GM19372 (cell line): Measurements from ENCODE around the gene CLSTN2.
"Not testable (repeated sequence)": the region's sequence is repeated elsewhere in the genome, so short reads cannot be mapped to it uniquely, and the experiment has no call there.

Experiments used
- ATAC-seq: cut with Tn5 transposase; IDR thresholded peaks from one replicate; pipeline ENCODE4 v1.9.1; 2021; ENCODE audit warnings: mild to moderate bottlenecking, low read depth, moderate library complexity; ENCODE audit not compliant: unreplicated experiment

CLSTN2 gene

DNA sequence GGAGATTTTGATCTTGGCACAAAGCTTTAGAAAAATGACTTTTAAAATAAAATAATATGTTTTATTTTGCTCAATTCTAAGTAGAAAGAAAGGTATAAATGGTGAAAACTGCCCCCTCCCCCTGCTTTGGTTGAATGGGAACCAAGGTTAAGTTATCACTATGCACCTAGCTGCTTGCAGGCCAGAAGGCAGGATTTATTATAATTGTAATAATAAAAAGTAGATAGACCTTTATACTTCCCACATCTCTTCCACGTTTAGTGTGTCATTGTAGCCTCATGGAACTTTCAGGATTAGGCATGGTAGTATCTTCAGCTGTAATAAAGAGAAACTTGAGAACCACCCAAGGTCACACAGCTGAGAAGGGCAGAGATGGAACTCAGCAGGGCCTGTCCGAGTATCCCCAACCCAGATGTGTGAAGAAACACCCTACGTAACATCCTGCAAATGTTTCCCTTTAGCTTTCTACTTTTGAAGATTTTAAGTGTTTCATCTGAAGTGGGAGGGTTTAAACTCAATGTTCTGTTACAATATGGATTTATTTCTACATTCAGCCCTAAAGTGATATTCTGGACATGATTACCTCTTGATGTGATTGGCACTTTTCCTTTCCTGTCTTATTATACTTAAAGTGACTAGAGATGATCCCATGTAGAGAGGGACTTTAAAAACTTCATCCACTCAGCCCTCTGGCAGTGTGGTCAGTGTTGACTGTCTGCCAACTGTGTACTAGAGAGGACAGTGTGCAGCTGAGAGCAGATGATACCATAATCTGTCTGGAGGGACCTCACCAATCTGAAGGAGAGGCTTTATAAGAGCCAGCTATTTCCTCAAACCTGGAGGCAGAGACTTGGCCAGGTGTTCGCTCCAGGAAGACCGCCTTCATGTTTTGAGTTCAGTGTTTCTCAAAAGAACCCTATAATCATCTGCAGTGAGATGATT is 460.4 kb downstream of the CLSTN2 start:
- ATAC-seq, result no peak

DNA sequence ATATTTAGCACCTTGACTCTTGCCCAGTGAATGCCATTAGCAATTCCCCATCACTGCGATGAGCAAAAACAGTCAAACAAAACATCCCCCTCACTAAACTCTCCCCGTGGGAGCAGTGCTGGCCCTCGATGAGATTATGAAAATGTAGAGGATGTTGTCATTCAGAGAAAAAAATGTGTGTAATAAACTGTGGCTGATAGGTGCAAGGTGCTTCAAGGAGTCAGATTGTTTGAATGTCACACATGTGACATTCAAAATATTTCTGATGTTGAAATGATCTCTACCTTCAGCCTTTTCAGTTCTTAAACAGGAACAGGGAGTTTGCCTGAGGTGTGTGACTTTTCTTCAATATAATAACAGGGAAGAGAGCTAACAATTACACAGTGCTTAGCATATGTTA is 461.1 kb downstream of the CLSTN2 start:
- no peak for ATAC-seq

DNA sequence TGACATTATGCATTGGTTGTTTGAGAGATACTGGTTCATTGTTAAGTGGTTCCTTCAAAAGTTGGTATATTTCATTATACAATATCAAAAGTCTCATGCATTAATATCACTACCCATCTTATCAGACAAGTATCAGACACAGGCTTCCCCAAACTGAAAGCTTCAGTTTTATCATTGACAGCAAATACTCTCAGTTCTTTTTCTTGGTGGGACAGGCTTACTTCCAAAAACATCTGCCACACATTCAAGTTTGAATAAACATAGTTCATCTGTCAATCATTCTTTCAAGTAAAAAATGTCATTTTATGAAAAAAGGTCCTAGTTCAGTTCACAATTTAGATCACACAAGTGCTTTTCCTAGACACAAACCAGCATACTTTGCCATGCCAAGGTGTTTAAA is 462.9 kb downstream of the CLSTN2 start:
- ATAC-seq, result no peak

DNA sequence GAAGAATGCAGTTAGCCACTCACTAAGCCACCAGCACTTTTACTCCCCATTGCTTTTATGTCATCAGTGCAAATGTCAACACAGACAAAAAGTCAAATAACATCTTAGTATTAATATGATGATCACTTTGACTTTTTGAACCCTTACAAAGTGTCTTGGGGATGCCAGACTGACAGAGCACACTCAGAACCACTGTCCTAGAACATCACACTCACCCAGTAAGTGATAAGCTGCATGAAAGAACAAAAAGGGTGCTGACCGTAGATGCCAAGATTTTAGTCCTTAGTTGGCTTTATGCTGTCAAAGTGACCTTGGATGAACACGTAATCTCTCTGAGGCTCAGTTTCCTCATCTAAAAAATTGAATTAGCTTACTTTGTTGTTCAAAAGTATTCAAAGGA is 463.4 kb downstream of the CLSTN2 start:
- ATAC-seq, result no peak

DNA sequence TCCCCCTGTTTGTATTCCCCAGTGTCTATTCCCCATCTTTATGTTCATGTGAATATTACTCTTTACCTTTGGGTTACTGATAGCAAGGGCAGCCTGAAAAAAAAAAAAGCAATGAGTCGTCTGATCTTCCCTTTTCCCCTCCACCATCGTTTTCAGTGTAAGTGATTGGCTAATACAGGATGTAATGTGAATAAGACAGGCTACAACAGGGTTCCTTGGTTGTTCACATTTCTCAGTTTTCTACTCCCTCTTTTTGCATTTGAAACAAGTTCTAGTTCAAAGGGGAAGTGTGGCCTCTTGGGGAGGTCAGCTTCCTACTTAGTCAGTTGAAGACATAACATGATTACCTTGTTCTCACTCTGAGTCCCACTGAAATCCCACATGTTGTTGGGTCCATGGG is 464.9 kb downstream of the CLSTN2 start:
- ATAC-seq, result no peak

DNA sequence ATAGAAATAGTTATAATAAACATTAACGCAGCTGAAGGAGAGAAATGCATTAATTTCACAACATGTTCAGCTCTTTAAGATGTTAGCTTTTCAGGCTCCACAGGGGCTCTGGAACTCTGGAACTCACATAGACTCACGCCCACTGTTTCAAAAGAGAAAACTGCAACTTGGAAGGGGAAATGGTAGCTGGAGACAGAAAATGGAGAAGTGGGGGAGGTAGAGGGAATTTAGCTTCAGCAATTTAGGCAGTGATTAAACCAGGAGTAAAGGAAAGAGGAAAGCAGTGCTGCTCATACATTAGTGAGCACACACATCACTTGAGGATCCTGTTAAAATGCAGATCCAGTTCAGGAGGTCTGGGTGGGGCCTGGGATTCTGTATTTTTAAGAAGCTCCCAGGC is 468.1 kb downstream of the CLSTN2 start:
- ATAC-seq, result no peak

DNA sequence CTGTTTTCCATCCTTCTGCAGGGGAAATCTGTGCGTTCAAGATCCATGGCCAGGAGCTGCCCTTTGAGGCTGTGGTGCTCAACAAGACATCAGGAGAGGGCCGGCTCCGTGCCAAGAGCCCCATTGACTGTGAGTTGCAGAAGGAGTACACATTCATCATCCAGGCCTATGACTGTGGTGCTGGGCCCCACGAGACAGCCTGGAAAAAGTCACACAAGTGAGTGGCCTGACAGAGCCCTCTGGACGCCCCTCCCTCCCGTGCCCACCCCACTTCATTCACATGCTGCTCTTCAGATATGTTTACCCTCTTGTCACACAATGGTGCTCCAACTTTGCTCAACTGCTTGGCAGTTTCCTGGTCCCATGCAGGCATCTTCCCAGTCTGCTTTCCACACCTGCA is 468.6 kb downstream of the CLSTN2 start:
- ATAC-seq, result no peak

DNA sequence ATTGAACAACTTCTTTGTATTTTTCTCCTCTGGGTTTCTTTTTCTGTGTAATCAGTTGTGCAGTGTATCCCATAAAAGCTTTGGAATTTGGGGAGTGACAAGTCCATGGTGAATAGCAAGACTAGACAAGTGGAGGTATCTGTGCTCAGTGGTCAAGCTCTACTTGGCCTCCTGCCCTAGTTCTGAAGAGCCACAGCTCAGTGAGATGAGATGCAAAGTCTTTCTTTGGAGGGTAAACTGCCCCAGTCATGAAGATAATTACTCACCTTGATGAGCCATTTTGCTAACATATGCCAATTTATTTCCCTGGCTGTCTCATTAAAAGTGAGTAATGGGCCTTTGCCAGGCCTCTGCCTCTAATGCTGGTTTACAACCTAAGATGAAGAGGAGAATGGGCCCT is 471.7 kb downstream of the CLSTN2 start:
- no peak for ATAC-seq

DNA sequence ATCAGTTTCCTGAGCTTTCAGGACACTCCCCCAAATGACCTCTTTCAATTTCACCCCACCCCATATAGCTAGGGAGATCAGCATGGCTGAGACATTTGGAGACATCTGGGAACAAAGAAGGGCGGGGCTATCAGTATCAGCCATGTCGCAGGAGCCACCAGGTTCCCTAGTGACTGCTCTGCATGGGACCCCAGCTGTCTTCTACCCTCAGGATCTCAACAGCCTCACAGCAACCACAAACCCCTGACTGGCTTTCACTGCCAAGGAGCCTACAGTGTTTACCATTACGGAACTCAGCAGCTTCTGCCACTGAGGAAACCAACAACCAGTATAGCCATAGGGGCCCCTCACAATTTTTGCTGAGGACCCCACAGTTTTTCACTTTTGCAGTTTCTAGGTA is 473.3 kb downstream of the CLSTN2 start:
- no peak for ATAC-seq

DNA sequence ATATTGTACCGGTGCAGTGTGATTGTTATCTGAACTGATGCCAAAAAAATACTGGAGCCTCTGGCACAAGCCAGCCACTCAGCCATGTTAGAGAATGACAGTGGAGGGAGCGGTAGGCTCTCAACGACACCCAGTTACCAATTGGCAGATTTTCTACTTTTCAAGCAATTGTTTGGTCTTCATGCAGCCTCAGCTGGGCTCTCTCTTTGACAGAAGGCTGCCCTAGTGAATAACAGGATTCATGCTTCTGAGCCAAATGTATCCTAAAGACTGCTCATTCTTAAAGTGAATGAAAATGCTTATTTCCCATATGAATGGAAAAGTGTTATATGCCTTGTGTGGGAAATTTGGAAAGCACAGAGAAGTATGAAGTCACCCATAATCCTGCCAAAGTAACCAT is 481.7 kb downstream of the CLSTN2 start:
- no peak for ATAC-seq

DNA sequence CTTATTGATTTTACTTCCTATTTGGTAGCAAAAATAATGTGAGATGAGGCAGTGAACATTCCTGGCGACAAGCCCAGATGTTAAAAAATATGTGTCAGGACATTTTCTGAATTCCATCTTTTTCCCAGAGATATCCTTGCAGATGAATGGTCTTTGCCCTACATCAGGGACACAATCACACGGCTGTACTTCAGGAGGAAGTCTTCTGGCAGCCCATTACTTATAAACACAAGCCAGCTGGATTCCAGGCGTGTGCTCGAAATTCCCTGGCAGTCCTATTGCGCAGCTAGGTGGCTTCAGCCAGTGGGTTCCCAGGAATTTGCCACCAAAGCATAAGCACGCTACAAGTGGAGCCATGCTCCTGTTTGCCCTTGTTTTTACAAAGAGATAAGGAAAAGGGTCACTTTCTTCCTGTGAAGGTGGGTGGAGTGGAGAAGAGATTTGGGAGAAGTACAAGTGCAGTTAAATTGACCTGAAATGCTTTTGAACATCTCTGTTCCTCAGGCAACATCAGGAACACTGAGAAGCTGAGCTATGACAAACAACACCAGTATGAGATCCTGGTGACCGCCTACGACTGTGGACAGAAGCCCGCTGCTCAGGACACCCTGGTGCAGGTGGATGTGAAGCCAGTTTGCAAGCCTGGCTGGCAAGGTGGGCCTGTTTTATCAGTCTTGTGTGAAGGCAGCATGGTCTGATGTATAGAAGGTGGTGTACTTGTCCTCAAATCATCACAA is 485.8 kb downstream of the CLSTN2 start:
- no peak for ATAC-seq

DNA sequence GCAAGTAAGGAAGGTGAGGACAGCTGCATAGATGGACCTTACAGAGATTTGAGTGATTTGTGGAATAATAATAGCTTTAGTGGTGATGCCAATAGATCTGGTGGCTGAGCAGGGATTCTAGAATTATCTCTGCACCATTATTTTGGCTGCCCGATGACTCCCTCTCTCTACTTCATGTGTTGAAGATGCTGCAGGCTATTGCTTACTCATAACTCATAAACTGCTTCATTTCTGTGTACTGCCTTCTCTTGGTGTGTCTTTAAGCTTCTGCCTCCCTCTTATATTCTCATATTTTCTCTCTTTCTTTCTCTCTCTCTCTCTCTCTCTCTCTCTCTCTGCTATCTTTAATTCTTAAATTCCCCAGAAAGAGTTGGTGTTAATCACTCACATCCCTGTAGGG is 486.9 kb downstream of the CLSTN2 start:
- no peak for ATAC-seq

DNA sequence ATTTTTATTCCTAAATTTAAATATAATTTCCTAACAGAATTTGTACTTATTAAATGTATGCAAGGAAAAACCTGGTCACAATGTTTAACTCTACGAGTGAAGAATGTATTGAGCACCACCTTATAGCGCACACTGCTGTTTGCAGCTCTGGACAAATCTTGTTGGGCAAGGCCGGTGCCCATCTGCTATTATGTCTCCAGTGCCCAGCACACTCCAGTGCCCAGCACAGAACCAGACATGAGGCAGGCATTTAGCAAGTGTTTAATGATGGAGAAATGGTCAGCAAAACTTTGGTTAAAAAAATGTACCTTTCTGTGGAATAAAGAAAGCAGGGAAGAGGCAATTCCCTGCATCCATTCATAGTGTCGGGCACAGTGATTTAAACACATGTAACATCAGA is 488.2 kb downstream of the CLSTN2 start:
- ATAC-seq, result no peak

DNA sequence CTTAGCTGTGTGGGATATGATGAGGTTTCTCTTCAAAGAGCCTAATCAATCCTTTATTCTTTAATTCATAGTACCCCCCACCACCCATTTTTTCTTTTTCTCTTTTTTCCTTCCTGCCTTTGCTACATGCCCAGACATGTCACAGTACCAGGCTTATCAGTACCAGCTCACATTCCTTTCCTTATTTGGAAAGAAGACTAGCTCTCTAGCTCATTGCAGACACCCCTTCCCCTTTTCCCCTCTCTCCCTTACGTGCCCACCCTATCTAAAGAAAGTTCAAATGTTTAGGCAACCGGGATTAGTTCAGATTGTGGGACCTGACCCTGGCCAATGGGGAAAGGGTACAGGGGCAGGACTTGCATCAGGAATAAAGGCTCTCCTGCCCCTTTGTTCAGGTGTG is 488.6 kb downstream of the CLSTN2 start:
- not testable (repeated sequence) for ATAC-seq

DNA sequence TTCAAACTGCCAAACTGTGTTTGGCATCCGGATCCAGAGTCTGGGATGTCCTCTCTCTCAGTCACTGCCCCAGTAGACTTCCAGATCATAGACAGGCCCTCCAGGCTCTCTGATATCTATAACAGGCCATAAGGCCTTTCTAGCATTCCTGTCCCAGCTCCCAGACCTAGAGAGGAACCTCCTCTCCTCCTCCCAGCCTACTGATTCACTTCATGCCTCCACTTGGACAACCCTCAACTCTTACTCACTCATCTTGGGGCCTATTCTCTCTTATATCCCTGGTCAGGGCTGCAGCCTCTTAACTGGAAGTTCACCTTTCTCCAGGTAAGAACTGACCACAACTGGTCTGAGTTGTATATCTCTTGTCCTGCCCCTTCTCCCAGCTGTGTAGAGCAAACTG is 489.2 kb downstream of the CLSTN2 start:
- no peak for ATAC-seq

DNA sequence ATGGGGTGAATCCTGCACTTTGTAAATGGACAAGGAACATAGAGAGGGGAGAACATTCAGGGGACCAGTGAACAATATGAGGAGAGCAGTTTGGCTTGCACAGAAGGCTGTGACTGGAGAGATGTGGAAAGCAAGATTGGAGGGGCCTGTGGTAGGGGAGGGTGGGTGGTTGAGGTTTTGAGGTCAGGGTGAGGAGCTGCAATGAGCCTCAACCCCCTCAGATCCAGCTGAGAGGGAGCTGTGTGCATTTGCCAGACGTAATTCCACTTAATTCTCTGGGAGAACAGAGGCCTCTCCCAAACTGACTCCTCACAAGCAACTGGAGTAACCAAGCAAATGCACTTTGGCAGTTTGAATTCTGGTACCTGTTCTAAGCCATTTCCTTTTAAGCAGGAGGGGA is 489.7 kb downstream of the CLSTN2 start:
- no peak for ATAC-seq

DNA sequence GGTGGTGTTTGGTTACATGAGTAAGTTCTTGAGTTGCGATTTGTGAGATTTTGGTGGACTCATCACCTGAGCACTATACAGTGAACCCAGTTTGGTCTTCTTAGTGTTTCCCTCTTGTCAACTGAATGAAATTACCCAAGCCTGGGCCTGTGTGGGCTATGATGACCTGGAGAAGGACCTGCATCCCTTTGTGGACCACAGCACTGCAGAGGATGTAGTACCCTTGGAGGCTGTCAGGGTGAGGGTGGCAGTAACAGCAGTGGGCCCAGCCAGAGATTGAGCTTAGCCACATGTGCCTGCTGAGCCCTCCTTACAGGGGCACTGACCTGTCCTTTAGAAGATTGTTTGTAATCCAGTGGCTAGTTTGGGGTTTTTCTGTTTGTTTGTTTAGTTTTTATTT is 492.8 kb downstream of the CLSTN2 start:
- no peak for ATAC-seq

DNA sequence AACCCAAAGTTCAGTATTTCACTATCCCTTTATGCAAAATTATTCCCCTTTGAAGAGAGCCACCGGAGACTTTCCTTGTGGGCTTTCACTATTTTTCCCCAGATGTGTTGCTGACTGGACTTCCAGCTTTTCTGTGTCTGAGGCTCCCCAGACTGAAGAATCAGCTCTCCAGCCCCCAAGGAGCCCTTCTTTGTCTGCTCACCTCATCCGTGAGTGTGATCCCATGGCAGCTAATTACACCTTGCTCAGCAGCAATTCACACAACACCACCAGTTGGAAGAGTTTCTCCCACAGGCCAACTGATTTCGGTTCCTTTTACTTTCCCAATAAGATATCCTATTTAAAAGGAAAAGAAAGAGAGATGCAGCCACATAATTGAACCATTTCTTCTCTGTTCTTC is 493.4 kb downstream of the CLSTN2 start:
- no peak for ATAC-seq

DNA sequence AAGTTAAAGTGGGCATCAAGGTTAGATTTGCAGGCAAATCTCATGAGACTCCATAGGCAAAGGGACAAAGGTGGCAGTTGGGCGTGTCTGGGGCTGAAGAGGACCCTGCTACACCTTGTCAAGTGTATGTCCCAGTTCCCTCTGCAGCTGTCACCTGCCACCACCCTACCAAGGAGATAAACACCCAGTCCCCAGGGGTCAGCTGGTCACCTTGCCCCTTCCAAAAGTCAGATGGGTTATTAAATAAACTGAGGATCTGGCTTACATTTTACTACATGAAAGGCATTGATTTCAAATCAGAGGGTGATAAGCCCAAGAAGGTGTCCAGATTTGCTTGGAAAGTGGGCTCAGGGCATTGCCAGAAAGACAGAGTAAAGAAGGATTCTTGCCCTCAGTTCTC is 494.8 kb downstream of the CLSTN2 start:
- ATAC-seq, result no peak

DNA sequence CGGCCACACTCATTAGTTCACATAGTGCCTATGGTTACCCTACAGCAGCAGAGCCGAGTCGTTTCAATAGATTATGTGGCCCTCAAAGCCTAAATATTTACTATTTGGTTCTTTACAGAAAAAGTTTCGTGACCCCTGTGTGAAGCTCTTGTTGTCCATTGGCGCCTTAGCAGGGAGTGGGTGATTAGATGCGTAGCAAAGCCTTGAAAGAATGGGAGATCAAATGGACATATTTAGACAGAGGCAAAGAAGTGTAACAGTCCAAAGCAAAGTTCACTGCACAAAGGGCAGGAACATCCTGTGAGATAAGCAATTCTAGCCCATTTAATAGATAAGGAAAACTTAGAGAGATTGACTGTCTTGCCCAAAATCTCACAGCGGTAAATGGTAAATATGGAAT is 495.5 kb downstream of the CLSTN2 start:
- no peak for ATAC-seq

DNA sequence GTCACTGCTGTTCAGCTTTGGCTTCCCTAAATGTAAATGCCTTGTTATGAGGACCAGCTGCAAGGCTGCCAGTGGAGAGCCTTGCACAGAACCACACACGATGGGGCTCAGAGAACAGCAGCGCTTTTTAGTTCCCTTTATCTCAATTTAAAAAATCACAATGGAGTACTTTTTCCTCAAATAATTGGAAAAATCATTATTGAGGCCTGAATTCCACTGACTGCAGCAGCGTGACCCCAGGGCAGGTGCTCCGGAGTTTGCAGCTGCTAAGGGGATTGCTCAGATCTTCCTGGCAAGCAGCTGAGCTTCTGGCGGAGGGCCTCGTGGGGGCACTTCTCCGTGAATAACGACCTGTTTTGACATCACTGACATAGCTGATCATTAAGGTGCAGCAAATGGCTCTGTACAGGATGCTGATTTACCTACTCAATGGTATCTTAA is 497.3 kb downstream of the CLSTN2 start:
- ATAC-seq, result no peak

DNA sequence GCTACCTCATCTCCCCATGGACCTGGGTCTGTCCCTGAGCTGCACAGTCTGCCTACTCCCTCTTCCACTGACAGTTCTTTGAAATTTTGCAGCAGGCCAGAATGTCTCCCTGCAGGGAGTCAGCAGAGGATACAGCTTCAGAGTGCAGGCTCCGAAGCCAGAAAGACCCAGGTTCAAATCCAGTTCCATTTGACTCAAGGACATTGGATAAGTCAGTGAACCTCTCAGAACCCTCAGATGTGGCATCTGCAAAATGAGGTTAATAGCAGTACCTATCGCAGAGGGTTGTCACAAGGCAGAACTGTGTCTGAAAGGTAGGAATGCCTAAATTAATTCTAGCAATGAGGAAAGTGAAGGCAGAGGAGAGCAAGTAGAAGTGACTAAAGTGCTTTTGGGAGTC is 498.4 kb downstream of the CLSTN2 start:
- no peak for ATAC-seq
